HuH-7.5 (cell line): ENCODE results near the gene C1QTNF9B.

ENCODE experiments used
- DNase-seq: peaks from one replicate; pipeline ENCODE4 v3.0.0; 2011; ENCODE audit warnings: low spot score

Gene C1QTNF9B

GRCh38 chr13:23856008-23856750, 41.1 kb downstream of the C1QTNF9B start:
- no peak for DNase-seq

GRCh38 chr13:23855360-23855759, 41.9 kb downstream of the C1QTNF9B start:
- DNase-seq: no peak

GRCh38 chr13:23852351-23852750, 45.0 kb downstream of the C1QTNF9B start:
- DNase-seq: no peak

GRCh38 chr13:23851106-23851505, 46.2 kb downstream of the C1QTNF9B start:
- no peak for DNase-seq

- DNase-seq: no peak
These were observed 47.2 kb downstream of the C1QTNF9B start for GRCh38 chr13:23850134-23850533.

- DNase-seq: no peak
These were observed 47.6 kb downstream of the C1QTNF9B start for GRCh38 chr13:23849670-23850069.

- DNase-seq: no peak
These were observed 48.6 kb downstream of the C1QTNF9B start for GRCh38 chr13:23848646-23849141.

GRCh38 chr13:23848019-23848418, 49.3 kb downstream of the C1QTNF9B start:
- DNase-seq: no peak

- no peak for DNase-seq
These were observed 49.8 kb downstream of the C1QTNF9B start for GRCh38 chr13:23847497-23847896.

GRCh38 chr13:23845105-23845725, 52.1 kb downstream of the C1QTNF9B start:
- DNase-seq: no peak

GRCh38 chr13:23844132-23844531, 53.2 kb downstream of the C1QTNF9B start:
- no peak for DNase-seq

GRCh38 chr13:23843436-23843835, 53.9 kb downstream of the C1QTNF9B start:
- no peak for DNase-seq

GRCh38 chr13:23842406-23842805, 54.9 kb downstream of the C1QTNF9B start:
- no peak for DNase-seq
